ENCODE measurements around the gene MALT1.

- TF ChIP-seq ZBTB7A (IDR thresholded peaks at IDR 0.05; ENCODE audit: borderline replicate concordance, control insufficient read depth, low read depth, low read length) (no peak), USF1 (CRISPR knock-in tag; IDR thresholded peaks at IDR 0.05) (no peak), ELK1 (CRISPR knock-in tag; IDR thresholded peaks at IDR 0.05) (no peak), POLR2A (conservative IDR thresholded peaks at IDR 0.05) (no peak), CREM (IDR thresholded peaks at IDR 0.05; ENCODE audit: low read depth) (no peak), CTCF (IDR thresholded peaks at IDR 0.05 in 2 of 3, conservative IDR thresholded peaks at IDR 0.05 in 1 of 3; ENCODE audit: insufficient read depth in 2 of 3, low read depth in 1 of 3, low read length in 3 of 3) (no peak), ZNF121 (CRISPR knock-in tag; conservative IDR thresholded peaks at IDR 0.05) (no peak), HNRNPLL (IDR thresholded peaks at IDR 0.05; ENCODE audit: low read depth, low read length, poor library complexity, severe bottlenecking) (no peak), ZSCAN29 (IDR thresholded peaks at IDR 0.05) (no peak), MNT (conservative IDR thresholded peaks at IDR 0.05) (no peak), JUN (IDR thresholded peaks at IDR 0.05; ENCODE audit: borderline replicate concordance, low read depth, low read length) (no peak), JUN (CRISPR knock-in tag; IDR thresholded peaks at IDR 0.05; ENCODE audit: borderline replicate concordance) (no peak)
These were observed 91.5 kb downstream of the MALT1 start for GRCh38 chr18:58762781-58763171.

All from K562 (cell line).